ENCODE measurements around the gene SESTD1. TPM values are rescaled to one million over a fixed set of nuclear protein-coding genes. Genes with fewer than 3 reads are reported as not detected.

The SESTD1 gene
- total RNA-seq, 2 donors from 2014 or later, result 7.7 to 35.4 TPM

DNA sequence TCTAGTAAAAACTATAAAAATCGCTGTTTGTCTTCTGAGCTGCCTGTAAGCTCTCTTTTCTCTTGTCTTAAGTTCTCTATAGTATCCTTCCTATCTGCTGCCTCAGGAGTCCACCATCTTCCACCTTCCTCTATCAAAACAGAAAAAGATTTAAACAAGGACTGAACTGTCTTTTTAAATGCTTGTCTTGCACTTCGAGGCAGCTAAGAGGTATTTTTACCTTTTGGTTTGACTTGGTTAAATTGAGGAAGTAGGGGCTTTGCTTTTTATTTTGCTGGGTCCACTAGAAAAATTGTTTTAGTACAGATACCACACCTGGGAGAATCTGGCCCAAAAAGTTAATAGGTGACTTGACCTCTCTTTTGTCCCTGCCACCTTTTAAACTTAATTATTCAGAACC, 12.2 kb downstream of the SESTD1 start:
- TF ChIP-seq, protein P1, sequence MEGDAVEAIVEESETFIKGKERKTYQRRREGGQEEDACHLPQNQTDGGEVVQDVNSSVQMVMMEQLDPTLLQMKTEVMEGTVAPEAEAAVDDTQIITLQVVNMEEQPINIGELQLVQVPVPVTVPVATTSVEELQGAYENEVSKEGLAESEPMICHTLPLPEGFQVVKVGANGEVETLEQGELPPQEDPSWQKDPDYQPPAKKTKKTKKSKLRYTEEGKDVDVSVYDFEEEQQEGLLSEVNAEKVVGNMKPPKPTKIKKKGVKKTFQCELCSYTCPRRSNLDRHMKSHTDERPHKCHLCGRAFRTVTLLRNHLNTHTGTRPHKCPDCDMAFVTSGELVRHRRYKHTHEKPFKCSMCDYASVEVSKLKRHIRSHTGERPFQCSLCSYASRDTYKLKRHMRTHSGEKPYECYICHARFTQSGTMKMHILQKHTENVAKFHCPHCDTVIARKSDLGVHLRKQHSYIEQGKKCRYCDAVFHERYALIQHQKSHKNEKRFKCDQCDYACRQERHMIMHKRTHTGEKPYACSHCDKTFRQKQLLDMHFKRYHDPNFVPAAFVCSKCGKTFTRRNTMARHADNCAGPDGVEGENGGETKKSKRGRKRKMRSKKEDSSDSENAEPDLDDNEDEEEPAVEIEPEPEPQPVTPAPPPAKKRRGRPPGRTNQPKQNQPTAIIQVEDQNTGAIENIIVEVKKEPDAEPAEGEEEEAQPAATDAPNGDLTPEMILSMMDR (IDR thresholded peaks at IDR 0.05), result no peak
- no peak for TF ChIP-seq POLR2A (IDR thresholded peaks at IDR 0.05)
- TF ChIP-seq POLR2AphosphoS5 (IDR thresholded peaks at IDR 0.05), result no peak

DNA sequence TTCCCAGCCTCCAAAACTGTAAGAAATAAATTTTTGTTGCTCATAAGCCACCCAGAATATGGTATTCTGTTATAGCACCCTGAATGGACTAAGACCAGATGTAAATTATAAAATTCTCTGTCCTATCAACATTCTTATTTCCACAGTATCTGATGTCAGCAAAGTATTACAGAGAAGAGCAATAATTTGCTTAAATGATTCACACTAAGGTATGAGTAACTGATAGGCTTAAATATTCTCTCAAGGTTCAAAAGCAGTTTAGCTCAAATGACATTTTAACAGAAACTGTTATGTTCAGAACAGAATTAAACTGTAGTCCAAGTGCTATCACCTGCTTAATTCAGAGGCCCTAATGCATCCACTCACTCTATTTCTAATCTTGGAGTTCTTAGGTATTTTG, 12.8 kb downstream of the SESTD1 start:
- no peaks in the 10 kb centered on the region for H3K9me3 ChIP-seq
- TF ChIP-seq POLR2AphosphoS5 (IDR thresholded peaks at IDR 0.05), result no peak
- TF ChIP-seq POLR2A (IDR thresholded peaks at IDR 0.05), result no peak
- TF ChIP-seq, protein P1 (IDR thresholded peaks at IDR 0.05), result no peak
- no peak overlapping the region for H3K4me3 ChIP-seq
- intact Hi-C loops (cut with DNase I), result no loop called here
- H3K27me3 ChIP-seq (replicated peaks; ENCODE audit: insufficient read depth), result no peaks in the 10 kb centered on the region
- H3K4me1 ChIP-seq (replicated peaks), result no peaks in the 10 kb centered on the region
- no peak overlapping the region for H3K27ac ChIP-seq
- H3K36me3 ChIP-seq, result no peaks in the 10 kb centered on the region
- DNase-seq (ENCODE audit: low spot score), result no peak

More for the DNA sequence above, 12.2 kb downstream of the SESTD1 start:
- whole genome bisulfite sequencing, result 33% methylated on average over 2 of the region's 2 CpGs
- H3K36me3 ChIP-seq, result no peaks in the 10 kb centered on the region
- intact Hi-C loops (cut with DNase I), result no loop called here
- H3K27me3 ChIP-seq (replicated peaks; ENCODE audit: insufficient read depth), result no peaks in the 10 kb centered on the region
- H3K4me1 ChIP-seq (replicated peaks), result no peaks in the 10 kb centered on the region
- no peak overlapping the region for H3K27ac ChIP-seq
- DNase-seq (ENCODE audit: low spot score), result no peak
- H3K9me3 ChIP-seq, result no peaks in the 10 kb centered on the region
- H3K4me3 ChIP-seq, result no peak overlapping the region

DNA sequence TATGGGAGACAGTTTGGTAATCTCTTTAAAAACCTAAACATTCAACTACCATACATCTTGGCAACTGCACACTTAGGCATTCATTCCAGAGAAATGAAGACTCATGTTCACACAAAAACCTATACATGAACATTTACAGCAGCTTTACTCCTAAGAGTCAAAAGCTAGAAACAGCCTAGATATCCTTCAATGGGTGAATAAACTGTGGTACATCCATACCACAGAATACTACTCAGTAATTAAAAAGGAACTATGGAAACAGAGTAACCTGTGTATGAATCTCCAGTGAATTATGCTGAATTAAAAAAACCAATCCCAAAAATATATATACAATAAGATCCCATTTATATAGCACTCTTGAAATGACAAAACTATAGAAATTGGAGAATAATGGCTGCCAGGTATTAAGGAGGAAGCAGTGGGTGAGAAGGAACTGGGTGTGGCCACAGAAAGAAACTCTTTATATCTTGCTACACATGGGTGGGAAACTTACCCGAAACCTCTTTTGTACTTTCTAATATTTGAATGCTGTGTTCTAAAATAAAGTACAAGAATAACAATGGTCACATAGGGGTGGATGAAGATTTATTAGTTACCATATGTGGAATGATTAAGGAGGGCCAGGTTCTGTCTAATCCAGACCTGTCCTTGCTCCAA, 13.7 kb downstream of the SESTD1 start:
- TF ChIP-seq, protein P1 (IDR thresholded peaks at IDR 0.05), result no peak
- no peak for TF ChIP-seq POLR2AphosphoS5 (IDR thresholded peaks at IDR 0.05)
- no peak for TF ChIP-seq POLR2A (IDR thresholded peaks at IDR 0.05)
- DNase-seq (ENCODE audit: low spot score), result no peak
- H3K36me3 ChIP-seq, result no peaks in the 10 kb centered on the region
- no peak overlapping the region for H3K27ac ChIP-seq
- no peaks in the 10 kb centered on the region for H3K4me1 ChIP-seq (replicated peaks)
- no peaks in the 10 kb centered on the region for H3K27me3 ChIP-seq (replicated peaks; ENCODE audit: insufficient read depth)
- H3K4me3 ChIP-seq, result no peak overlapping the region
- 93% methylated on average over 1 of the region's 1 CpG for WGBS
- H3K9me3 ChIP-seq, result no peaks in the 10 kb centered on the region
- intact Hi-C loops (cut with DNase I), result no loop called here

DNA sequence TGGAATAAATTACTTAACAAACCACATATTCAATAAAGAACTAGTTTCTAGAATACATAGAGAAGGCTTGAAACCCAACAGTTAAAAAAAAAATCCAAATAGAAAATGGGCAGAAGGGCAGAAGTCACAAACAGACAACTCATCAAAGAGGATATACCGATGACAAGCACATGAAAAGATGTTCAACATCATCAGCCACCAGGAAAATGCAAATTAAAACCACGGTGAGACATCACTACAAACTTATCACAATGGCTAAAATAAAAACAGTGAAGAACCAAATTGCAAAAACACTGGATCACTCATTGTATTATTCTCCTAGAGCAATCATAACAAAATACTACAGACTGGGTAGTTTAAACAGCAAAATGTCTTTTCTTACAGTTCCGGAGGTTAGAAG, 14.5 kb downstream of the SESTD1 start:
- no peak for TF ChIP-seq POLR2A (IDR thresholded peaks at IDR 0.05)
- no peak for TF ChIP-seq POLR2AphosphoS5 (IDR thresholded peaks at IDR 0.05)
- no peaks in the 10 kb centered on the region for H3K4me1 ChIP-seq (replicated peaks)
- no peaks in the 10 kb centered on the region for H3K9me3 ChIP-seq
- DNase-seq (ENCODE audit: low spot score), result no peak
- no peak overlapping the region for H3K4me3 ChIP-seq
- no peaks in the 10 kb centered on the region for H3K27me3 ChIP-seq (replicated peaks; ENCODE audit: insufficient read depth)
- no peaks in the 10 kb centered on the region for H3K36me3 ChIP-seq
- 93% methylated on average over 3 of the region's 3 CpGs for WGBS
- intact Hi-C loops (cut with DNase I), result no loop called here
- H3K27ac ChIP-seq, result no peak overlapping the region

DNA sequence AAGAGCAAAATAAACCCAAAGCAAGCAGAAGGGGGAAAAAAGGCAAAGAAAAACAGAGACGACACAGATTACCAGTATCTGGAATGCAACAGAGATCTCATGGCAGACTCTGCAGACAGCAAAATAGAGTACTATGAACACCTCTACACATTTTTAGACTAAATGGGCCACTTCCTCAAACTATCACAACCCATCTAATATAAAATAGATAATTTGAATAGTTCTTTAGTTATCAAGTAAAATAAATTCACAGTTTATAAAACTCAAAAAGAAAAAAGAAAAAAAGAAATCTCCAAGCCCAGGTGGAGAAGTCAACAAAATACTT, 16.6 kb downstream of the SESTD1 start:
- Histone ChIP-seq H3K4me1 (replicated peaks) (no peaks in the 10 kb centered on the region), H3K36me3 (no peaks in the 10 kb centered on the region), H3K9me3 (no peaks in the 10 kb centered on the region), H3K27ac (no peak overlapping the region), H3K4me3 (no peak overlapping the region), H3K27me3 (replicated peaks; ENCODE audit: insufficient read depth) (no peaks in the 10 kb centered on the region)
- TF ChIP-seq, protein P1 (IDR thresholded peaks at IDR 0.05), result no peak
- TF ChIP-seq POLR2A (IDR thresholded peaks at IDR 0.05) (no peak), POLR2AphosphoS5 (IDR thresholded peaks at IDR 0.05) (no peak)
- intact Hi-C loops (cut with DNase I), result no loop called here
- DNase-seq (ENCODE audit: low spot score), result no peak
- WGBS, result 85% methylated on average over 1 of the region's 1 CpG

All from prostate gland (tissue), 2 donors.